Ovary (tissue), 9 donors: Measurements from ENCODE around the gene EFCAB6. TPM values are rescaled to one million over a fixed set of nuclear protein-coding genes. Genes with fewer than 3 reads are reported as not detected.

Experiments used
- DNase-seq, 5 donors: peaks; one replicate each; pipeline ENCODE4 v3.0.0-alpha.2; 2019 to 2020
- H3K27ac ChIP-seq, 2 donors: fragments of 200-600 bp; one replicate each; pipeline versions ENCODE4 v1.5.1 to v1.8.0; 2019 to 2022
- H3K27me3 ChIP-seq: fragments of 200-600 bp; one replicate; pipeline ENCODE4 v1.8.0; 2022
- H3K36me3 ChIP-seq: fragments of 200-600 bp; sonication (generic); one replicate; pipeline ENCODE4 v1.5.1; 2019
- H3K4me1 ChIP-seq: one replicate; pipeline ENCODE4 v1.8.1; 2013; ENCODE audit warnings: mild to moderate bottlenecking, moderate library complexity; ENCODE audit not compliant: insufficient read depth
- H3K4me3 ChIP-seq: fragments of 200-600 bp; sonication (generic); one replicate; pipeline ENCODE4 v1.5.1; 2017
- H3K9me3 ChIP-seq, 2 donors: fragments of 200-600 bp in 1 of 2; sonication (generic) in 1 of 2; one replicate each; pipeline versions ENCODE4 v1.5.1 to v1.8.1; 2013 to 2019; ENCODE audit warnings: mild to moderate bottlenecking in 1 of 2, moderate library complexity in 1 of 2
- CTCF ChIP-seq, 3 donors: fragments of 450-650 bp in 2 of 3; fragments of 200-600 bp in 1 of 3; IDR thresholded peaks; one replicate each; pipeline versions ENCODE4 v1.5.1 to v1.8.0; 2016 to 2022; ENCODE audit warnings: antibody characterized with exemption in 3 of 3, mild to moderate bottlenecking in 1 of 3
- EP300 ChIP-seq: sonication (generic); formaldehyde crosslinking; IDR thresholded peaks from one replicate; pipeline ENCODE4 v1.6.1; 2017; ENCODE audit warnings: antibody characterized with exemption
- POLR2A ChIP-seq: fragments of 450-650 bp; IDR thresholded peaks from one replicate; pipeline ENCODE4 v1.6.1; 2017; ENCODE audit warnings: antibody characterized with exemption, mild to moderate bottlenecking, moderate library complexity
- WGBS, 3 donors: extraction: QIAGEN DNeasy Blood & Tissue Kit in 1 of 3; methylation state at CpG; one replicate each; pipeline versions ENCODE4 v1.1.5 to v1.1.7; 2013 to 2017; 5-methylcytosine and 5-hydroxymethylcytosine counted together
- intact Hi-C, 4 donors: fragments of 100-400 bp; cut with DNase I; formaldehyde crosslinking; loops; one replicate each; pipeline versions ENCODE4 v1.11.0 to v1.15.1; 2022 to 2023
- polyA plus RNA-seq, 2 donors: library from polyadenylated mRNA; stranded (reverse); fragments of 200-250 nt in 1 of 2; fragments of 350-450 nt in 1 of 2; fragmentation: Illumina TruSeq in 1 of 2; extraction: RNeasy Lipid Tissue Mini Kit (QIAGEN cat#74804) in 1 of 2; gene quantifications; one replicate each; pipeline ENCODE4 v1.2.3, GENCODE V29; 2013 to 2014
- total RNA-seq, 7 donors: library from RNA; depleted of rRNA in 2 of 7; stranded (reverse); fragments of >200 nt in 2 of 7; fragmentation: NEBNext Ultra II Directional in 3 of 7; extraction: Animal tissue kit (Norgen Biotek cat#: 25700) in 3 of 7; gene quantifications; one replicate each; pipeline versions ENCODE4 v1.1.0 to v1.2.4, GENCODE V29; 2016 to 2023
- donor health status: DM: no; HTN: no; CAD: no; lungs with moderate emphysema.
- donor health status: DM: no; HTN: no; CAD: no.
- donor health status: Bipolar disorder and iron deficiency.
- donor health status: DM: yes; HTN: yes; CAD: no.
- donor health status: DM: no; HTN: no; CAD: no.
- donor health status: DM: yes; HTN: yes; CAD: no.

Gene EFCAB6
- total and polyA plus RNA-seq, 9 donors = 1.00 to 17.5 (median 6.7) TPM

- Histone ChIP-seq H3K4me1 (no peaks in the 10 kb centered on the region), H3K4me3 (no peak overlapping the region), H3K36me3 (no peaks in the 10 kb centered on the region), H3K27me3 (no peaks in the 10 kb centered on the region), H3K27ac (no peak overlapping the region), H3K9me3 (no peaks in the 10 kb centered on the region)
- 84 to 86% (median 85%) methylated on average over 19 of the region's 19 CpGs for WGBS, 3 donors
- DNase-seq = peak in 1 of 5 donors; percentile 21
- TF ChIP-seq POLR2A = no peak
- no peak for TF ChIP-seq EP300
- no peak for TF ChIP-seq CTCF (IDR thresholded peaks at IDR 0.05)
- intact Hi-C loops = no loop called here
Observed at GRCh38 chr22:43852573-43853327, 40.6 kb upstream of the EFCAB6 start.

GRCh38 chr22:43851979-43852307 lies 39.8 kb upstream of the EFCAB6 start:
- H3K4me1 ChIP-seq = no peaks in the 10 kb centered on the region
- no peak for TF ChIP-seq POLR2A
- no peak for TF ChIP-seq EP300
- no peak for TF ChIP-seq CTCF (IDR thresholded peaks at IDR 0.05)
- no peaks in the 10 kb centered on the region for H3K27me3 ChIP-seq
- DNase-seq = no peak
- WGBS, 3 donors = 71 to 73% (median 72%) methylated on average over 3 of the region's 3 CpGs
- H3K36me3 ChIP-seq = no peaks in the 10 kb centered on the region
- H3K4me3 ChIP-seq = no peak overlapping the region
- intact Hi-C loops = no loop called here
- H3K9me3 ChIP-seq = no peaks in the 10 kb centered on the region
- no peak overlapping the region for H3K27ac ChIP-seq

- WGBS, 3 donors = 75 to 81% (median 77%) methylated on average over 13 of the region's 13 CpGs
- H3K27me3 ChIP-seq = no peaks in the 10 kb centered on the region
- H3K9me3 ChIP-seq = no peaks in the 10 kb centered on the region
- H3K4me1 ChIP-seq = no peaks in the 10 kb centered on the region
- no peak for TF ChIP-seq CTCF (IDR thresholded peaks at IDR 0.05)
- TF ChIP-seq EP300 = no peak
- TF ChIP-seq POLR2A = no peak
- no peak overlapping the region for H3K4me3 ChIP-seq
- H3K27ac ChIP-seq = no peak overlapping the region
- peak in 1 of 5 donors; percentile 9 for DNase-seq
- no peaks in the 10 kb centered on the region for H3K36me3 ChIP-seq
- intact Hi-C loops = no loop called here
Observed at GRCh38 chr22:43851058-43851978, 39.2 kb upstream of the EFCAB6 start.

- Histone ChIP-seq H3K27me3 (no peaks in the 10 kb centered on the region), H3K9me3 (no peaks in the 10 kb centered on the region), H3K4me3 (no peak overlapping the region), H3K4me1 (no peaks in the 10 kb centered on the region), H3K36me3 (no peaks in the 10 kb centered on the region), H3K27ac (no peak overlapping the region)
- DNase-seq = peak in 1 of 5 donors; percentile 9
- 80 to 87% (median 86%) methylated on average over 12 of the region's 12 CpGs for WGBS, 3 donors
- no peak for TF ChIP-seq POLR2A
- TF ChIP-seq EP300 = no peak
- TF ChIP-seq CTCF (IDR thresholded peaks at IDR 0.05) = no peak
- intact Hi-C loops = no loop called here
Observed at GRCh38 chr22:43850529-43850928, 38.4 kb upstream of the EFCAB6 start.
